GM18511 (cell line): ENCODE measurements around the gene ZNF189.

ENCODE experiments used
- ATAC-seq: cut with Tn5 transposase; IDR thresholded peaks from one replicate; pipeline ENCODE4 v1.9.1; 2021; ENCODE audit warnings: mild to moderate bottlenecking, moderate library complexity; ENCODE audit not compliant: unreplicated experiment

The ZNF189 gene

GRCh38 chr9:101398068-101398929, at the start of gene ZNF189, which contains the start of gene MRPL50:
TSS of gene ZNF189 (plus strand) at chr9:101398851. CDS start at chr9:101399157, 306 bp downstream.
TSS of gene MRPL50 (minus strand) at chr9:101398618. CDS start at chr9:101398592, 26 bp downstream.
- ATAC-seq, result peak; percentile 98

DNA sequence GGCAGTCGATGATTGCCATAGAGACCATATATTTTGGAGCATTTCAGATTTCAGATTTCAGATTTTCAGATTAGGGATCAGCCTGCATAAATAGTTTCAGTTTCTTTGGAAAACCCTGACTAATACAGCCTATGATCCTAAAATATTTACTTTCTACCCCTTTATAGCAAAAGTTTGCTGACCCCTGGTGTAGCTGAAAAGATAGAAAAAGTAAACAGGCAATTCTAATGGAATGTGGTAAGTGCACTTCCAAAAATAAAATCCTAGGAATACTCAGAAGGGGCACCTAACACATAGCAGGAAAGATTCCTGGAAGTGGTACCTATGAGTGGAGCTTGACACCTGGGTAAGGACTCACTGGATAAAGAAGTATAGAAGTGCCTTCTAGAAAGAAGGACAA, 48.4 kb upstream of the ZNF189 start:
- no peak for ATAC-seq

DNA sequence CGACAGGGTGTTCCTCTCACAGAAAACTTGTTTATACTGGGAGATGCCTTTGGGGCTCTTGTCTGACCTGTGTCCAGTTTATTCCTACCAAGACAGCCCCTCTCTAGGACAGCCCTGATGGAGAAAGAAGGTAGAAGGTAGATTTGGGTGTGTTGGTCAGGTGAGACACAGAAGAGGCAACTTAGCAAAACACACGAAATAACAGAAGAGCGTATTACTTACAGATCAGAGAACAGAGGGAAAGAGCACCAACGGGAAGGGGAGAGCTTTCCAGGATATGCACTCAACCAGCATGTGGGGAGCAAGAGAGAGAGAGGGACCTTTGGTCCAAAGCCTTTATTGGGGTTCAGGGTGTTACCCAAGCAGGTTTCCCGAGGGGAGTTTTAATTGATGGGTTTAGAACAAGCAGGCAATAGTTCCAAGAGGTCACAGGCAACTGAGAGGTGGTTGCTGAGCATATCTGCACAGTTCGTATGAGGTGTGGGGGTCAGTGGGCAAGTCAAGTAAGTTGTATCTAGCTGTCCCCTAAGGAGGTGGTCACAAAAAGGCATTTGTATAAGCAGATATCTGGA, 45.7 kb upstream of the ZNF189 start:
- ATAC-seq, result no peak

DNA sequence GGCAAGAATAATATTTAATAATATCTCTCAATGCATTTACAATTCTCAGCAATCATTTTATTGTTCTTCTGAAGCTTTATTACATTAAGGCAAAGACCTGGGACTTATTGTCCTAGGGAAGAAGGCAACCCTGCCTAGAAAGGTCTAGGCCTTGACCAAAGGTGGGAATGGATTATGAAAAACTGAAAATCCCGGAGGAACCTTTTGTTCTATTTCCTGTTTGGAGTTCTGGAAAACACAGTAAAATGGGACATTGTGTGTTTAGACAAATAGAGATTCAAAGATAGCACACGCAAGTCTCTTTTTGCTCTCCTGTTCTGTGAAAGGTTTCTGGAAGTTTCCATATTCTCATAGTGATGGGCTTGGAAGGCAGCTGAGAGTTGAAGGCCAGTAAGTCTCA, 45.0 kb upstream of the ZNF189 start:
- ATAC-seq, result no peak

- no peak for ATAC-seq
Observed at GRCh38 chr9:101354143-101354764, 44.4 kb upstream of the ZNF189 start.

DNA sequence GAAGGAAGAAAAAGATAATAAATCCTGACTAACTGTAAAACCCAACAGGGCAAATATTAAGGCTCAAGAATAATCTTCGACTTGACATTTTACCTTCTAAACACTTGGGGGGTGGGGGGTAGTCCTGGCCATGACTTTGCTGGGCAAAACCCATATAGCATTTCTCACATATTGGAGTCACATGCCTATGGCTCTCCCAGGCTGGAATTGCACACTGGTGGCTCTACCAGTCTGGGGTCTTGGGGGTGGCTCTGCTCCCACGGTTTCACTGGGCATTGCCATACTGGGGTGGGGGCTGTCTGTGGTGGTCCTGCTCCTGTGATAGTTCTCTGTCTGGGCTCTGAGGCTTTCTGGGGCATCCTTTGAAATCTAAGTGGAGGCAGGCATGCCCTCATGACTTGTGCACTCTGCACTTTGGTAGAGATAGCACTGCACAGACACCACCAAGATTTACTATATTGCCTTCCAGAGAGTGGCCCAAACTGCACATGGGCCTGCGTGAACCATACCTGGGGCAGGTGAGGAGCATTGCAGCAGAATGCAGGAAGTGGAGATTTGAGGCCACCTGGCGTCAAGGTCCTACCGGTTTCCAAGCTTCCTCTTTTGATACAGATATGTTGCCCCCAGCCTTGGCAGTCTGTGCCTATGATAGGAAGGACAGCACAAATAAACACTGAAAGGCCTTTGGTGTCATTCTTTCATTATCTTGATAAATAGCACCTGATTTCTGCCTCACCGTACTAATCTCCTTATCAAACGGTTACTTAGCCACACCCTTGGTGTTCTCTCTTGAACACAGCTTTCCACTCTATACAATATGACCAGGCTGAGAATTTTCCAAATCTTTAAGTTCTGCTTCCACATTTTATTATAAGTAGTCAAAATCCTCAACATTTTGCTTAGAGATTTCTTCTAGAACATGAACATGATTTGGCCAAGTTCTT, 43.6 kb upstream of the ZNF189 start:
- no peak for ATAC-seq

GRCh38 chr9:101356619-101357018, 42.0 kb upstream of the ZNF189 start:
- no peak for ATAC-seq

- no peak for ATAC-seq
Observed at GRCh38 chr9:101359679-101360078, 39.0 kb upstream of the ZNF189 start.

GRCh38 chr9:101360647-101361046, 38.0 kb upstream of the ZNF189 start:
- ATAC-seq, result no peak

GRCh38 chr9:101362450-101362849, 36.2 kb upstream of the ZNF189 start:
- no peak for ATAC-seq

DNA sequence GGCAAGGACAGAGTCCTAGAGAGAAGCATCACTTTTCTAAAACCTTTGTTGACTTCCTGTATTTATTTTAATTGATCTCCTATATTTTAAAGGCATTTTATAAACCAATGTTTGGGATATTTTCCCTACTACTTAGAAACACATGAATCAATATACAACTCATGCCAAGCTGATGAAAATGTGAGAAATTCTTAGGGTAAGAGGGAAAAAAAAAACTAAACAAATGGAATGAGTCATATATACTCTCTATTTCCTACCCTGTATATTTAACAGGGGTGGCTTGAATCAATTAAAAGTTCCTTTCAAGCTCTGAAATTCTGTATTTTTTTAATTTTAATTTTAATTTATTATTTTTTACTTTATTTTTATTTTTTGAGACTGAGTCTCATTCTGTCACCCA, 33.5 kb upstream of the ZNF189 start:
- ATAC-seq, result no peak

DNA sequence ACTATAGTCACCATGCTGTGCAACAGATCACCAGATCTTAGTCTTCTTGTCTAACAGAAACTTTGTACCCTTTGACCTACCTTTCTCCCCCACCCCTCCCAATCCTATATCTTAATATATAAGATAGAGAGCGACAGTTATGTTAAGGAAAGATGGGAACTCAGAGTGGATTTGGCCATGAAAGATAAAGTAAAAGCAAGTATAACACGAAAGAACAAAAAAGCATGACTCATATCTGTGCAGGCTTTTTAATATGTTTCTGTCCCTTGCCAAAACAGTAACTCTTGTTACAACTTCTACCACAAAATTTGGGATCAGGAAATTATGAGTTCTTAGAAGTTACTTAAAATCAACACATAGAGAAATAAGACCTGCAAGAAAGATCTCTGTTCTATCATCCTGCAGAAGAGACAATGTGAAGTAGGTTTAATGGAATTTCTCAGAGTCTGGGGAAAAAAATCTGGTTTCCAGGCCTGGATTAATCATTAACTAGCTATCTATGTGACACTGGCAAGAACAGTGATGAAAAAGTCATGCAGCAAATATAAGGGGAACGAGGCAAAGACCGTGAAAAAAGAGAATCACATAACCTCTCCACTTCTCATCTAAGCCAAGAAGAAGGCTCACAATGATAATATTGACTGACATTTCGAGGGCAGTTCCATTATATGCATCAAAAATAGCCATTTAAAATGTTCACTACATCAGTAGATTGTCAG, 32.5 kb upstream of the ZNF189 start:
- ATAC-seq, result no peak

GRCh38 chr9:101367323-101367722, 31.3 kb upstream of the ZNF189 start:
- ATAC-seq, result no peak

DNA sequence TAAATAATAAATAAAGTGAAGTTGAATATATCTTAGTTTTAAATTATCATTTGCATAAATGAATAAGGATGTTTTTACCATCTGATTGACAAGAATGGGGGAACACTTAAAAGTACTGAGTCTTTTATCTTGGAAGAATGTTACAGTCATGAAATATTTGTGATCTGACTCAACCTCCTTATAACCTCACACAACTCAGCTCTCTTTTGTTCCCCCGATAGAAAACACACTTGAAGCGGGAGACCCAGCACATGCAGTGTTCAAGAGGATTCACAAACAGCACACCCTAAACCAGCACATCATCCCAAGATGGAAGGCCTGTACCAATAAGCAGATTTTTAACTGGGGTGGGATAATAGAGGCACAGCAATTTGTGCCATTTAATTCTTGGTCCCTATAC, 29.4 kb upstream of the ZNF189 start:
- no peak for ATAC-seq

- no peak for ATAC-seq
Observed at GRCh38 chr9:101369884-101370531, 28.6 kb upstream of the ZNF189 start.

- ATAC-seq, result no peak
Observed at GRCh38 chr9:101371813-101372212, 26.8 kb upstream of the ZNF189 start.

DNA sequence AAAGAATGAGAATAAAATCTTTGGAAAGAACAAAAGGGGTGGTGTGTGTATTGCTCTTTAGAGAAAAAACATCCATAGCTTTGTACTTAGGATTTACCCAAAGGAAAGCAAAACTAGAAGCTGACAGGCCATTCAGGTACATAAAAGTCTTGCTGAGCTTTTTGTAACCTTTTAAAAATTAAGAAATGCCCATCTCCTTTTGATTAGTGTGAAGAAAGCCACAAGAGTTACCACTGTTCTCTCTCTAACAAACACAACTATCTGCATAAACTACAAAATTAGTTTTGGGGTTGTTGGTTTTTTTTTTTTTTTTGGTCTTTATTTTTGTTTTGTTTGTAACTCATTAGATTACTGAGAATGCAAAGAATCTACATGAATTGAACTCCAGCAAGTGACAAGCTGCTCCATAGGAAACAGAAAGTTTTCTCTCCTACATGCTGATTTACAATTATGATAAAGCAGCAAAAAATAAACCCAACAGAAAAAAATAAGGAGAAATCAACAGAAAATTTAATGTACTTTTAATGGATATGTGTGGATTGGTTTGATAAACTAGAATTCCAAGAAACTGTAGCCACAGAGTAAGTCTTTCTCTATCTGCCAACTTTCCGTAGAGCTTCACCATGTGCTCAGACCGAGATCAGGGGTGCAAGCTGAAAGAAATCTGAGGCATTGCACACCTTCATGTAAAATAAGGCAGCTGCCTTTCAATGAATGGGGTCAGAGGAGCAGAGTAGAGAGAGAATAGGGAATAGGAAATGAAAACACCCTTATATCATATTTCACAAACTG, 26.1 kb upstream of the ZNF189 start:
- no peak for ATAC-seq

GRCh38 chr9:101375546-101375945, 23.1 kb upstream of the ZNF189 start:
- ATAC-seq, result no peak
